ENCODE results near the gene ACADSB. TPM values are rescaled to one million over a fixed set of nuclear protein-coding genes. Genes with fewer than 3 reads are reported as not detected.
A peak's percentile ranks its signal among the peaks of the same experiment; 100 is the strongest.

The ACADSB gene
- total RNA-seq, 1 experiment from 2014 or later = 14.5 TPM

- Mint-ChIP-seq H3K4me1 (peaks cover 78% of the 10 kb centered on the region), H3K4me3 (peak overlapping the region; percentile 24; the same call in 1 of the 2 replicates), H3K27me3 (ENCODE audit: low read depth) (peaks cover 68% of the 10 kb centered on the region), H3K9me3 (peaks cover 14% of the 10 kb centered on the region), H3K27ac (no peak overlapping the region), H3K36me3 (peaks cover 13% of the 10 kb centered on the region)
- ATAC-seq (no peak), DNase-seq (ENCODE audit: low spot score) (no peak)
- POLR2A ChIA-PET = no interaction called here
- CTCF ChIA-PET = no interaction called here
- TF ChIP-seq CTCF (IDR thresholded peaks at IDR 0.05) (no peak), ZSCAN18 (CRISPR knock-in tag; IDR thresholded peaks at IDR 0.05) (no peak), FOXP4 (CRISPR knock-in tag; IDR thresholded peaks at IDR 0.05) (no peak), ATF2 (CRISPR knock-in tag; IDR thresholded peaks at IDR 0.05; ENCODE audit: borderline replicate concordance, low read depth) (no peak), ZNF396 (CRISPR knock-in tag; IDR thresholded peaks at IDR 0.05; ENCODE audit: borderline replicate concordance) (no peak), ZNF423 (CRISPR knock-in tag; IDR thresholded peaks at IDR 0.05) (no peak), SMAD4 (CRISPR knock-in tag; IDR thresholded peaks at IDR 0.05) (no peak), NR2C2 (CRISPR knock-in tag; IDR thresholded peaks at IDR 0.05) (no peak), USF2 (CRISPR knock-in tag; IDR thresholded peaks at IDR 0.05) (no peak), PRRX2 (CRISPR knock-in tag; IDR thresholded peaks at IDR 0.05) (no peak)
These were observed 9.7 kb downstream of the ACADSB start for GRCh38 chr10:123018531-123018930.

- Mint-ChIP-seq H3K27me3 (ENCODE audit: low read depth) (peaks cover 75% of the 10 kb centered on the region), H3K9me3 (peaks cover 14% of the 10 kb centered on the region), H3K27ac (no peak overlapping the region), H3K4me3 (no peak overlapping the region), H3K4me1 (peaks cover 80% of the 10 kb centered on the region), H3K36me3 (peaks cover 13% of the 10 kb centered on the region)
- ChIA-PET POLR2A (no interaction called here), CTCF (interaction anchor here (1.6 to 3.5 kb wide), 3 partner anchors 8 to 39 kb away, joined by 3 to 23 read pairs (median 12); partner anchors contain the start of gene PSTK)
- ATAC-seq = no peak
- DNase-seq (ENCODE audit: low spot score) = no peak
- no peak for TF ChIP-seq RORB (CRISPR knock-in tag; IDR thresholded peaks at IDR 0.05)
- TF ChIP-seq ERG (CRISPR knock-in tag; IDR thresholded peaks at IDR 0.05) = no peak
- TF ChIP-seq FOXK1 (CRISPR knock-in tag; IDR thresholded peaks at IDR 0.05) = no peak
- TF ChIP-seq ARID4B (CRISPR knock-in tag; IDR thresholded peaks at IDR 0.05; ENCODE audit: borderline replicate concordance) = no peak
- no peak for TF ChIP-seq USF1 (CRISPR knock-in tag; IDR thresholded peaks at IDR 0.05)
- no peak for TF ChIP-seq PRDM15 (CRISPR knock-in tag; IDR thresholded peaks at IDR 0.05)
- no peak for TF ChIP-seq RELA (CRISPR knock-in tag; IDR thresholded peaks at IDR 0.05; ENCODE audit: borderline replicate concordance)
These were observed 10.5 kb downstream of the ACADSB start for GRCh38 chr10:123019264-123019663.
